Gastrocnemius medialis (tissue), 4 donors: ENCODE results near the gene ADCYAP1R1. TPM values are rescaled to one million over a fixed set of nuclear protein-coding genes. Genes with fewer than 3 reads are reported as not detected.
"Not testable (repeated sequence)": the region's sequence is repeated elsewhere in the genome, so short reads cannot be mapped to it uniquely, and the experiment has no call there.

Experiments used
- ATAC-seq, 2 donors: fragments of 150-250 bp; one replicate each; pipeline ENCODE4 v1.9.1; 2016
- DNase-seq, 2 donors: peaks; one replicate each; pipeline ENCODE4 v3.0.0-alpha.2; 2019
- H3K27ac ChIP-seq, 4 donors: fragments of 200-600 bp; sonication (generic); 1 replicate in 1 of 4; 2 replicates in 3 of 4; pipeline ENCODE4 v1.5.1; 2016 to 2018; ENCODE audit warnings: mild to moderate bottlenecking in 2 of 4, moderate library complexity in 1 of 4
- H3K27me3 ChIP-seq, 3 donors: fragments of 200-600 bp; sonication (generic) in 2 of 3; 1 replicate in 1 of 3; 2 replicates in 2 of 3; pipeline versions ENCODE4 v1.5.1 to v1.6.0; 2016 to 2019; ENCODE audit warnings: mild to moderate bottlenecking in 1 of 3, moderate library complexity in 1 of 3
- H3K36me3 ChIP-seq, 2 donors: fragments of 200-600 bp; sonication (generic) in 1 of 2; one replicate each; pipeline ENCODE4 v1.5.1; 2017 to 2018
- H3K4me1 ChIP-seq, 2 donors: fragments of 200-600 bp; sonication (generic) in 1 of 2; one replicate each; pipeline ENCODE4 v1.5.1; 2016 to 2017; ENCODE audit warnings: mild to moderate bottlenecking in 2 of 2
- H3K4me3 ChIP-seq, 4 donors: fragments of 200-600 bp; sonication (generic) in 3 of 4; 1 replicate in 1 of 4; 2 replicates in 3 of 4; pipeline ENCODE4 v1.5.1; 2016 to 2019; ENCODE audit warnings: mild to moderate bottlenecking in 2 of 4
- H3K9me3 ChIP-seq, 3 donors: fragments of 200-600 bp; sonication (generic) in 2 of 3; 1 replicate in 1 of 3; 2 replicates in 2 of 3; pipeline ENCODE4 v1.5.1; 2016 to 2019
- POLR2A ChIP-seq, 2 donors: fragments of 450-650 bp; IDR thresholded peaks; one replicate each; pipeline ENCODE4 v1.6.1; 2017; ENCODE audit warnings: antibody characterized with exemption in 2 of 2, mild to moderate bottlenecking in 2 of 2, moderate library complexity in 2 of 2
- in situ Hi-C, 4 donors: fragments of 200-750 bp; cut with MboI; loops; one replicate each; pipeline versions ENCODE4 v1.15.0 to v1.8.0; 2017; ENCODE audit warnings: low sequenced_read_pairs in 4 of 4
- intact Hi-C: fragments of 100-400 bp; cut with DNase I; formaldehyde crosslinking; loops from one replicate; pipeline ENCODE4 v1.15.1; 2023; ENCODE audit warnings: low total_unique reads
- total RNA-seq, 4 donors: library from RNA; depleted of rRNA; stranded (reverse); fragments of >200 nt; gene quantifications; one replicate each; pipeline versions ENCODE4 v1.1.0 to v1.2.3, GENCODE V29; 2016
- TF ChIP-seq, protein P1 (sequence below), 5 experiments: fragments of 450-650 bp in 3 of 5; fragments of 200-600 bp in 2 of 5; sonication (generic) in 2 of 5; IDR thresholded peaks in 4 of 5; conservative IDR thresholded peaks in 1 of 5; 1 replicate in 4 of 5; 2 replicates in 1 of 5; pipeline ENCODE4 v1.5.1; 2016 to 2019; ENCODE audit warnings: antibody characterized with exemption in 5 of 5, mild to moderate bottlenecking in 3 of 5, moderate library complexity in 3 of 5

ADCYAP1R1 gene
- total RNA-seq, 4 donors from 2014 or later: 0.05 to 0.33 (median 0.21) TPM

DNA sequence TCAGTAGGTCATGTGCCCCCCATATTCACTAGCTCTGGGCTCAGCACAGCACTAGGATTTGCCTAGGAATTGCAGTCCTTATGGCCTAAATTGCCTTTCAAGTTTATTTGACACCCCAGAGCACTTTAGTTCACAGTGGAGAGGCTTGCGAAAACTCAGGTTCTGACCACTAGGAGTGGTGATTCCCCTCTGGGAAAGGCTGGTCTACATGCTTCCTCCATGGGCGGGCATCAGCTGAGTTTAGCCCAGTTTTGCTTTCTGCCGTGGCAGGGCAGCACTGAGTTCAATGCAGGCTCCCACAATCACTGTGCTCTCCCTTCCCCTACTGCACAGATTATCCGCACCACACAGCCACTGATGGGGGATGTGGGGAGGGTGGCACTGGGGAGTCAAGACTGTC lies 94.4 kb downstream of the ADCYAP1R1 start:
- no peak overlapping the region for H3K4me3 ChIP-seq
- no peak overlapping the region for H3K27ac ChIP-seq
- in situ Hi-C loops (loop anchor here in 2 of 4 donors (25.0 kb wide), 1 partner anchor 591 kb away; no protein-coding TSS in a partner anchor), intact Hi-C loops (no loop called here)
- H3K4me1 ChIP-seq: no peaks in the 10 kb centered on the region
- ATAC-seq (no peak), DNase-seq (no peak)
- no peaks in the 10 kb centered on the region for H3K36me3 ChIP-seq
- TF ChIP-seq, protein P1, sequence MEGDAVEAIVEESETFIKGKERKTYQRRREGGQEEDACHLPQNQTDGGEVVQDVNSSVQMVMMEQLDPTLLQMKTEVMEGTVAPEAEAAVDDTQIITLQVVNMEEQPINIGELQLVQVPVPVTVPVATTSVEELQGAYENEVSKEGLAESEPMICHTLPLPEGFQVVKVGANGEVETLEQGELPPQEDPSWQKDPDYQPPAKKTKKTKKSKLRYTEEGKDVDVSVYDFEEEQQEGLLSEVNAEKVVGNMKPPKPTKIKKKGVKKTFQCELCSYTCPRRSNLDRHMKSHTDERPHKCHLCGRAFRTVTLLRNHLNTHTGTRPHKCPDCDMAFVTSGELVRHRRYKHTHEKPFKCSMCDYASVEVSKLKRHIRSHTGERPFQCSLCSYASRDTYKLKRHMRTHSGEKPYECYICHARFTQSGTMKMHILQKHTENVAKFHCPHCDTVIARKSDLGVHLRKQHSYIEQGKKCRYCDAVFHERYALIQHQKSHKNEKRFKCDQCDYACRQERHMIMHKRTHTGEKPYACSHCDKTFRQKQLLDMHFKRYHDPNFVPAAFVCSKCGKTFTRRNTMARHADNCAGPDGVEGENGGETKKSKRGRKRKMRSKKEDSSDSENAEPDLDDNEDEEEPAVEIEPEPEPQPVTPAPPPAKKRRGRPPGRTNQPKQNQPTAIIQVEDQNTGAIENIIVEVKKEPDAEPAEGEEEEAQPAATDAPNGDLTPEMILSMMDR (IDR thresholded peaks at IDR 0.05 in 4 of 5, conservative IDR thresholded peaks at IDR 0.05 in 1 of 5): no peak
- H3K27me3 ChIP-seq: no peaks in the 10 kb centered on the region
- peaks cover 0 to 4% (median 0%) of the 10 kb centered on the region in 3 donors for H3K9me3 ChIP-seq

DNA sequence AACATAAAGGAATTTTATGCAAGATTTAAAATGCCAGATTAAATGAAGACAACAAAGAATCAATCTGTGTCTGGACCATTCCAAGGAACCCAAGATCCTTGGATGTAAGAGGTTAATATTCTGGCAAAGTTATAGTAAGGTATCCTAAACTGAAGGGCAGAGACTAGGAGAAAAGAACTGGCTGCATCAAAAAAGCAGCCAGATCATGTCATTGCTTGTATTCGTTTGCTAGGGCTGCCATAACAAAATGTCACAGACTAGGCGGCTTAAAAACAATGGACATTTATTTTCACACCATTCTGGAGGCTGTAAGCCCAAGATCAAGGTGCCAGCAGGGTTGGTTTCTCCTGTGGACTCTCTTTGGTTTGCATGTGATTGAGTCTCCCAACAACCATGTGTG lies 99.7 kb downstream of the ADCYAP1R1 start:
- no peaks in the 10 kb centered on the region for H3K4me1 ChIP-seq
- intact Hi-C loops (no loop called here), in situ Hi-C loops (no loop called here)
- no peak overlapping the region for H3K4me3 ChIP-seq
- H3K27me3 ChIP-seq: no peaks in the 10 kb centered on the region
- no peak for TF ChIP-seq POLR2A (IDR thresholded peaks at IDR 0.05)
- TF ChIP-seq, protein P1 (IDR thresholded peaks at IDR 0.05 in 4 of 5, conservative IDR thresholded peaks at IDR 0.05 in 1 of 5): no peak
- H3K27ac ChIP-seq: no peak overlapping the region
- DNase-seq (no peak), ATAC-seq (no peak)
- H3K36me3 ChIP-seq: no peaks in the 10 kb centered on the region
- H3K9me3 ChIP-seq: peaks cover 0 to 4% (median 0%) of the 10 kb centered on the region in 3 donors

DNA sequence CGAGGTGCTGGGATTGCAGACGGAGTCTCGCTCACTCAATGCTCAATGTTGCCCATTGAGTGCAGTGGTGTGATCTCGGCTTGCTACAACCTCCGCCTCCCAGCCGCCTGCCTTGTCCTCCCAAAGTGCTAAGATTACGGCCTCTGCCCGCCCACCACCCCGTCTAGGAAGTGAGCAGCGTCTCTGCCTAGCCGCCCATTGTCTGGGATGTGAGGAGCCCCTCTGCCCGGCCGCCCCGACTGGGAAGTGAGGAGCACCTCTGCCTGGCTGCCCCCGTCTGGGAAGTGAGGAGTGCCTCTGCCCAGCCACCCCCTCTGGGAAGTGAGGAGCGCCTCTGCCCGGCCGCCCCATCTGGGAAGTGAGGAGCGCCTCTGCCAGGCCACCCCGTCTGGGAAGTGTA lies 101.2 kb downstream of the ADCYAP1R1 start:
- H3K27ac ChIP-seq, DNase-seq, H3K4me1 ChIP-seq, in situ Hi-C loops, intact Hi-C loops, H3K36me3 ChIP-seq, H3K9me3 ChIP-seq, H3K4me3 ChIP-seq, ATAC-seq, H3K27me3 ChIP-seq: not testable (repeated sequence)

DNA sequence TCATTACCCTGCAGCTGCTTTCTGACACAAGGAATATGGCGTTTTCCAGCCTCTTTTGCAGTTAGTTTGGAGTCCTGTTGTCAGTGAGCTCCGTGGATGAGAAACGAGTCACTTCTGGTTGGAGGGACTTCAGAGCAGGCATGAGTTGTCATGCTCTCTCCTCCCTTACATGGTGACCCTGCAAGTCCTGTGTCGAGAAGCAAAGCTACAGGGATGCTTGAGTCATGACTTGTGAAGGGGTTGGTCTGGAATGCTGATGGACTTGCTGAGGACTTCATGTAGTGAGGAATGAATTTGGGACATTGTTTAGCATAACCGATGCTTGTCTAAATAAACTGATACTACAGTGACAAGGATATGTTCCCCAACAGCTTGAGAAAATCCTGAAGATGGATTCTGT lies 108.8 kb downstream of the ADCYAP1R1 start:
- Histone ChIP-seq H3K27ac (no peak overlapping the region), H3K36me3 (no peaks in the 10 kb centered on the region), H3K27me3 (no peaks in the 10 kb centered on the region), H3K4me1 (no peaks in the 10 kb centered on the region), H3K4me3 (no peak overlapping the region), H3K9me3 (no peaks in the 10 kb centered on the region)
- DNase-seq (no peak), ATAC-seq (no peak)
- in situ Hi-C loops: no loop called here
- intact Hi-C loops: no loop called here
- TF ChIP-seq, protein P1 (IDR thresholded peaks at IDR 0.05 in 4 of 5, conservative IDR thresholded peaks at IDR 0.05 in 1 of 5): no peak

Other genes with a start within 250 kb of the ADCYAP1R1 start
- 100 to 1,000 TPM in 3 of 4 donors, 10 to 100 TPM in 1; 81.9 to 149 (median 113) TPM for gene AQP1, start 140.5 kb upstream of the ADCYAP1R1 start, total RNA-seq
- gene GHRHR, start 88.4 kb upstream of the ADCYAP1R1 start, total RNA-seq: not detected